Measurements from ENCODE around the gene SIGLEC7.
"Not testable (repeated sequence)": the region's sequence is repeated elsewhere in the genome, so short reads cannot be mapped to it uniquely, and the experiment has no call there.

Gene SIGLEC7

DNA sequence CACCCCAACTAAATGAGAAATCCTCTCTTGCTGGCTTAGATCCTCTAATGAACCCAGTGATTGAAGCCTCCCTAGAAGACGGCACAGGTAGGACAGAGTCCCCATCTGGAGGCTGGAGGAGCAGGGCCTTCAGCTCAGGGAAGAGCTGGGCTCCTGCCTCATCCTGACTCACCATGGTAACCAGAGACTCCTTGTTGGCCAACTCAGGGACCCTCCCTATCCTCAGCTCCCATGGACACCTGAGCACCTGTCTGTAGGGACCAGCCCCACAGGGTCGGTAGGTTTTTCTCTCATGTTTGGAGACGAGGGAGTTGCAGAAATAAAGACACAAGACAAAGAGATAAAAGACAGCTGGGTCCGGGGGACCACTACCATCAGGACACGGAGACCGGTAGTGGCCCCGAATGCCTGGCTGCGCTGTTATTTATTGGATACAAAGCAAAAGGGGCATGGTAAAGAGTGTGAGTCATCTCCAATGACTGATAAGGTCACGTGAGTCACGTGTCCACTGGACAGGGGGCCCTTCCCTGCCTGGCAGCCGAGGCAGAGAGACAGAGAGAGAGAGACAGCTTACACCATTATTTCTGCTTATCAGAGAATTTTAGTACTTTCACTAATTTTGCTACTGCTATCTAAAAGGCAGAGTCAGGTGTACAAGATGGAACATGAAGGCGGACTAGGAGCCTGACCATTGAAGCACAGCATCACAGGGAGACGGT lies 26.6 kb downstream of the SIGLEC7 start:
- Histone ChIP-seq H3K27ac (ENCODE audit: low read depth, low read length) (no peak overlapping the region), H2BK120ac (ENCODE audit: low read depth, low read length) (no peak overlapping the region), H3K4ac (ENCODE audit: low read depth, low read length) (no peak overlapping the region), H3K79me1 (ENCODE audit: low read length) (no peaks in the 10 kb centered on the region), H3K18ac (ENCODE audit: low read length) (no peak overlapping the region), H2BK15ac (replicated peaks; ENCODE audit: low read depth) (no peak overlapping the region), H4K5ac (ENCODE audit: low read length) (no peak overlapping the region), H3K4me2 (ENCODE audit: low read length) (no peak overlapping the region), H3K27me3 (ENCODE audit: insufficient read depth, low read length, poor library complexity) (no peaks in the 10 kb centered on the region), H3K4me1 (ENCODE audit: control insufficient read depth, low read depth, low read length) (no peaks in the 10 kb centered on the region), H3K56ac (ENCODE audit: low read length) (no peak overlapping the region), H2AK5ac (ENCODE audit: low read length) (no peak overlapping the region), H3K23ac (ENCODE audit: low read length) (no peak overlapping the region), H3K79me2 (ENCODE audit: control insufficient read depth, insufficient read depth, low read length) (no peaks in the 10 kb centered on the region), H2BK5ac (ENCODE audit: low read length) (no peak overlapping the region), H4K8ac (ENCODE audit: low read depth, low read length) (no peak overlapping the region), H3K9ac (ENCODE audit: low read length) (no peak overlapping the region), H3K36me3 (ENCODE audit: control insufficient read depth, insufficient read depth, low read length) (no peaks in the 10 kb centered on the region), H3K4me3 (ENCODE audit: low read length) (no peak overlapping the region)
- no peak for DNase-seq
- no CpG with 5 or more reads among the region's 13 CpGs for WGBS (ENCODE audit: extremely low coverage, insufficient coverage, low lambda C conversion rate)

DNA sequence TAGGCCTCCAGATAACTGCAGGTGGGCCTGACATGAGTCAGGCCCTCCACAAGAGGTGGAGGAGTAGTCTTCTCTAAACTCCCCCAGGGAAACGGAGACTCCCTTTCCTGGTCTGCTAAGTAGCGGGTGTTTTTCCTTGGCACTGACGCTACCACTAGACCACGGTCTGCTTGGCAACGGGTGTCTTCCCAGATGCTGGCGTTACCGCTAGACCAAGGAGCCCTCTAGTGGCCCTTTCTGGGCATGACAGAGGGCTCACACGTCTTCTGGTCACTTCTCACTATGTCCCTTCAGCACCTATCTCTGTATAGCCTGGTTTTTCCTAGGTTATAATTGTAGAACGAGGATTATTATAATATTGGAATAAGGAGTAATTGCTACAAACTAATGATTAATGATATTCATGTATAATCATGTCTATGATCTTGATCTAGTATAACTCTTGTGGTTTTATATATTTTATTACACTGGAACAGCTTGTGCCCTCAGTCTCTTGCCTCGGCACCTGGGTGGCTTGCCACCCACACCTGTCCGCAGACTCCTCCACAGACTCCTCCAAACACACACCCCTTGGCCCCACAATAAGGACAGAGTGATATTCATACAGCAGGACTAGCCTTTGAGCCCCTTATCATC lies 27.3 kb downstream of the SIGLEC7 start:
- not testable (repeated sequence) for H3K4ac ChIP-seq (ENCODE audit: low read depth, low read length); H2BK15ac ChIP-seq (replicated peaks; ENCODE audit: low read depth); H4K5ac ChIP-seq (ENCODE audit: low read length); H3K4me3 ChIP-seq (ENCODE audit: low read length); H3K23ac ChIP-seq (ENCODE audit: low read length); H2BK5ac ChIP-seq (ENCODE audit: low read length); H2AK5ac ChIP-seq (ENCODE audit: low read length); H2BK120ac ChIP-seq (ENCODE audit: low read depth, low read length); H4K8ac ChIP-seq (ENCODE audit: low read depth, low read length); H3K27me3 ChIP-seq (ENCODE audit: insufficient read depth, low read length, poor library complexity); H3K79me1 ChIP-seq (ENCODE audit: low read length); H3K9ac ChIP-seq (ENCODE audit: low read length); H3K4me1 ChIP-seq (ENCODE audit: control insufficient read depth, low read depth, low read length); H3K4me2 ChIP-seq (ENCODE audit: low read length); H3K79me2 ChIP-seq (ENCODE audit: control insufficient read depth, insufficient read depth, low read length); H3K18ac ChIP-seq (ENCODE audit: low read length); H3K56ac ChIP-seq (ENCODE audit: low read length); H3K27ac ChIP-seq (ENCODE audit: low read depth, low read length); H3K36me3 ChIP-seq (ENCODE audit: control insufficient read depth, insufficient read depth, low read length)
- DNase-seq = peak; percentile 58
- no CpG with 5 or more reads among the region's 11 CpGs for WGBS (ENCODE audit: extremely low coverage, insufficient coverage, low lambda C conversion rate)

DNA sequence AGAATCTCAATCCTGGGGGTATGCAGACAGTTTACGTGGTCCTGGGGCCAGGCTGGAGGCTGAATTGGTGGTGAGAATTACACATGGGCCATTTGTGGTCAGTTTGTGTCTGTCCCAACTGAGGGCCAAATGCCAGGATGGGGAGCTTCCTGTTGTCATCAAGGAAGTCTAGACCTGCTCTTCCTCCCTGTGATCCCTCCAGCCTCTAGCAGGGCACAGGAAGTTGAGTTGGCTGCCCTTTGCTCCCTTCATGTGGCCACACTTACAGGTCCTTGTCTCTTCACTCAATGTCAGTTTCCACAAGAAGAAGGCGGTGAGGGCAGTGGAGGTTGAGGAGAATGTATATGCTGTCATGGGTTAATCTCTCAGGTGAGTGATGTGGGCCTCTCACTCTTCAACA lies 30.1 kb downstream of the SIGLEC7 start:
- H2AK5ac ChIP-seq (ENCODE audit: low read length) = no peak overlapping the region
- no peak overlapping the region for H3K23ac ChIP-seq (ENCODE audit: low read length)
- no peak overlapping the region for H4K5ac ChIP-seq (ENCODE audit: low read length)
- DNase-seq = no peak
- no peak overlapping the region for H3K4me2 ChIP-seq (ENCODE audit: low read length)
- no peak overlapping the region for H3K56ac ChIP-seq (ENCODE audit: low read length)
- H3K4ac ChIP-seq (ENCODE audit: low read depth, low read length) = no peak overlapping the region
- H3K4me3 ChIP-seq (ENCODE audit: low read length) = no peak overlapping the region
- no peaks in the 10 kb centered on the region for H3K79me1 ChIP-seq (ENCODE audit: low read length)
- no peaks in the 10 kb centered on the region for H3K79me2 ChIP-seq (ENCODE audit: control insufficient read depth, insufficient read depth, low read length)
- H3K9ac ChIP-seq (ENCODE audit: low read length) = no peak overlapping the region
- H4K8ac ChIP-seq (ENCODE audit: low read depth, low read length) = no peak overlapping the region
- no peaks in the 10 kb centered on the region for H3K27me3 ChIP-seq (ENCODE audit: insufficient read depth, low read length, poor library complexity)
- no peaks in the 10 kb centered on the region for H3K36me3 ChIP-seq (ENCODE audit: control insufficient read depth, insufficient read depth, low read length)
- no peak overlapping the region for H3K27ac ChIP-seq (ENCODE audit: low read depth, low read length)
- H3K4me1 ChIP-seq (ENCODE audit: control insufficient read depth, low read depth, low read length) = no peaks in the 10 kb centered on the region
- no CpG with 5 or more reads among the region's 2 CpGs for WGBS (ENCODE audit: extremely low coverage, insufficient coverage, low lambda C conversion rate)
- no peak overlapping the region for H2BK120ac ChIP-seq (ENCODE audit: low read depth, low read length)
- H2BK5ac ChIP-seq (ENCODE audit: low read length) = no peak overlapping the region
- no peak overlapping the region for H2BK15ac ChIP-seq (replicated peaks; ENCODE audit: low read depth)
- H3K18ac ChIP-seq (ENCODE audit: low read length) = no peak overlapping the region

DNA sequence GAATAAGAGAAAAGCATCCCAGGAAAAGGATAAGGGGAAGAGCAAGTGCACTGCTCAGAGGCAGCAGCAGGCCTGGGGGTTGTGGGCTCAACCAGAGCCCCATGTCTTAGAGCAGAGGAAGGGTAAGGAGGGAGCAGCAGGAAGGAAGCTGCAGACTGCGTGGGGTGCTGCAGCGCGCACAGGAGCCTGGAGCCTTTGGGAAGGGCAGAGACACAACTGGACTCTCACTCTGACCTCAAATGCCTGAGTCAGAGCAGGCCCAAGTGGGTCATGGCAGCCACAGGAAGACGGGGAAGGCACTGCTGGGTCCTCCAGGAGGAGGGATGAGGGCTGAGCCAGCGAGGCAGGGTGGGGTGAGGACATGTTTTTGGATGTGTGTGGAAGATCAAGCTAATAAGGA lies 31.6 kb downstream of the SIGLEC7 start:
- H3K4me3 ChIP-seq (ENCODE audit: low read length) = no peak overlapping the region
- H3K4ac ChIP-seq (ENCODE audit: low read depth, low read length) = no peak overlapping the region
- no peak overlapping the region for H3K23ac ChIP-seq (ENCODE audit: low read length)
- H3K4me1 ChIP-seq (ENCODE audit: control insufficient read depth, low read depth, low read length) = no peaks in the 10 kb centered on the region
- H2BK15ac ChIP-seq (replicated peaks; ENCODE audit: low read depth) = no peak overlapping the region
- no peak overlapping the region for H3K18ac ChIP-seq (ENCODE audit: low read length)
- no peak overlapping the region for H3K56ac ChIP-seq (ENCODE audit: low read length)
- no peak overlapping the region for H2BK120ac ChIP-seq (ENCODE audit: low read depth, low read length)
- H2AK5ac ChIP-seq (ENCODE audit: low read length) = no peak overlapping the region
- no peak overlapping the region for H3K4me2 ChIP-seq (ENCODE audit: low read length)
- no peaks in the 10 kb centered on the region for H3K79me1 ChIP-seq (ENCODE audit: low read length)
- H4K5ac ChIP-seq (ENCODE audit: low read length) = no peak overlapping the region
- no peaks in the 10 kb centered on the region for H3K36me3 ChIP-seq (ENCODE audit: control insufficient read depth, insufficient read depth, low read length)
- no peak overlapping the region for H3K27ac ChIP-seq (ENCODE audit: low read depth, low read length)
- no peak for DNase-seq
- H4K8ac ChIP-seq (ENCODE audit: low read depth, low read length) = no peak overlapping the region
- H3K27me3 ChIP-seq (ENCODE audit: insufficient read depth, low read length, poor library complexity) = no peaks in the 10 kb centered on the region
- no peak overlapping the region for H3K9ac ChIP-seq (ENCODE audit: low read length)
- no peak overlapping the region for H2BK5ac ChIP-seq (ENCODE audit: low read length)
- H3K79me2 ChIP-seq (ENCODE audit: control insufficient read depth, insufficient read depth, low read length) = no peaks in the 10 kb centered on the region
- no CpG with 5 or more reads among the region's 5 CpGs for WGBS (ENCODE audit: extremely low coverage, insufficient coverage, low lambda C conversion rate)

DNA sequence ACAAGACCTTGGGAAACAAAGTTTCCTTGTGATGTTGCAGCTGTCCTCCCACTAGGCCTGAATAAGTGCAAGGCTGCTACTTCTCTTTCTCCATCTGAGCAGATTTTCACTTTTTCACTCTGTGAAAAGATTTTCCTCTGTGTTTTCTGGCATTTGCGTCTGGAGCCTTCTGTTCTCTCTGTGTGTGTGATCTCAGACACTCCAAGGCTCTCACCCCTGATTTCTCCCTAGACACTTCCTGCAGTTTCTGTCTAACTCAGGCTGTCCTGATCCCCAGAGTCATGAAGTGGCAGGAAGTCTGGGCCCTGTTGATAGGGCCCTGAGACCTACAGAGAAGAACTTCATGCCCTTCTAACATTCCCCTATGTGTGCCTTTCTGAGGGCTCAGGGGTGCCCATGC lies 37.2 kb downstream of the SIGLEC7 start:
- H3K4me1 ChIP-seq (ENCODE audit: control insufficient read depth, low read depth, low read length) = no peaks in the 10 kb centered on the region
- H3K79me1 ChIP-seq (ENCODE audit: low read length) = no peaks in the 10 kb centered on the region
- H4K5ac ChIP-seq (ENCODE audit: low read length) = no peak overlapping the region
- H2BK15ac ChIP-seq (replicated peaks; ENCODE audit: low read depth) = no peak overlapping the region
- no peak overlapping the region for H3K56ac ChIP-seq (ENCODE audit: low read length)
- no peak overlapping the region for H3K27ac ChIP-seq (ENCODE audit: low read depth, low read length)
- no CpG with 5 or more reads among the region's 1 CpG for WGBS (ENCODE audit: extremely low coverage, insufficient coverage, low lambda C conversion rate)
- H3K79me2 ChIP-seq (ENCODE audit: control insufficient read depth, insufficient read depth, low read length) = no peaks in the 10 kb centered on the region
- no peak overlapping the region for H3K23ac ChIP-seq (ENCODE audit: low read length)
- no peak overlapping the region for H4K8ac ChIP-seq (ENCODE audit: low read depth, low read length)
- H2BK120ac ChIP-seq (ENCODE audit: low read depth, low read length) = no peak overlapping the region
- H3K9ac ChIP-seq (ENCODE audit: low read length) = no peak overlapping the region
- H3K4me3 ChIP-seq (ENCODE audit: low read length) = no peak overlapping the region
- DNase-seq = no peak
- H3K18ac ChIP-seq (ENCODE audit: low read length) = no peak overlapping the region
- H3K36me3 ChIP-seq (ENCODE audit: control insufficient read depth, insufficient read depth, low read length) = no peaks in the 10 kb centered on the region
- H3K4ac ChIP-seq (ENCODE audit: low read depth, low read length) = no peak overlapping the region
- no peaks in the 10 kb centered on the region for H3K27me3 ChIP-seq (ENCODE audit: insufficient read depth, low read length, poor library complexity)
- no peak overlapping the region for H2BK5ac ChIP-seq (ENCODE audit: low read length)
- no peak overlapping the region for H2AK5ac ChIP-seq (ENCODE audit: low read length)
- H3K4me2 ChIP-seq (ENCODE audit: low read length) = no peak overlapping the region
